SK-MEL-5 (cell line): Measurements from ENCODE around the gene ARAF. TPM values are rescaled to one million over a fixed set of nuclear protein-coding genes. Genes with fewer than 3 reads are reported as not detected.
"Not testable (repeated sequence)": the region's sequence is repeated elsewhere in the genome, so short reads cannot be mapped to it uniquely, and the experiment has no call there.

Experiments used
- DNase-seq: peaks from one replicate; pipeline ENCODE4 v3.0.0-alpha.2; 2016; ENCODE audit warnings: low read depth, low spot score
- in situ Hi-C: cut with HindIII; loops from 2 replicates; pipeline ENCODE4 v1.10.0; 2016; ENCODE audit warnings: low sequenced_read_pairs, high pct_unique_total_duplicates, low pct_unique_long_range_greater_than_20kb
- polyA plus RNA-seq, 2 experiments: library from polyadenylated mRNA; depleted of rRNA; stranded (reverse); fragments of >200 nt; gene quantifications; 2 replicates each; pipeline ENCODE4 v1.2.3, GENCODE V29; 2015
- total RNA-seq: library from RNA; depleted of rRNA; stranded (reverse); fragments of >200 nt; shearing (Covaris generic); gene quantifications from 2 replicates; pipeline ENCODE4 v1.2.3, GENCODE V29; 2014; rRNA removed

Gene ARAF
- total RNA-seq: 14.5 and 20.1 TPM in 2 replicates
- polyA plus RNA-seq (2015; cell fraction: cytosol; rRNA removed): 47.4 and 55.2 TPM in 2 replicates
- 84.2 and 98.9 TPM in 2 replicates for polyA plus RNA-seq (2015; cell fraction: nucleus; rRNA removed)

DNA sequence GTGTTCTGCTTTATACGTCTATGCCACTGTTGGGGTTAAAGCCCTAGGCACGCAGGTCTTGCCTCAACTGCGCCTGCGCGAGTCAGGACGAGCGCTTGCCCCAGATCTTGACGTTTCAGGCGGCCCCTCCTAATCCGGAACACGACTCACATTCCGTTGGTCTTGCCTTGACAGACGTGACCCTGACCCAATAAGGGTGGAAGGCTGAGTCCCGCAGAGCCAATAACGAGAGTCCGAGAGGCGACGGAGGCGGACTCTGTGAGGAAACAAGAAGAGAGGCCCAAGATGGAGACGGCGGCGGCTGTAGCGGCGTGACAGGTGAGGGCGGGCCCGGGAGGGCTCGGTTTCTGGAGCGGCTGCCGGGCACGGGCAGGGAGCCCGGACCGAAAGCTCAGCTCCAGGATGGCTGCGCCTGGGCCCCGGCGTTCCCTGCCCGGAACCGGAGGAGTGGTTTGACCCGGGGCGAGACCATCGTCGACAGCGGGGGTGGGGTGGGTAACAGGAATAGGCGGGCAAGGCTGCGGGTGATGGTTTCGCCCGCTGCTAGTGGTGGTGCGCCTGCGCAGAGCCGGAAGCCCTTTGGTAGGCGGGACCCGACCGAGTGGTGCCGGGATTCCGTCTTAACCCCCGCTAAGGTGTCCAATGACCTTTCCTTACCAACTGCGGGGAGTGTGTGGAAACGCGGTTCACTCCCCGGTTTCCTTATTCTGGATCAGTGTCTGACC lies at the start of gene ARAF:
Gene ARAF (plus strand): TSS at position 272 of the 725 bp plus-strand sequence. CDS start 1,763 bp downstream, outside the sequence.
- in situ Hi-C loops: no loop called here
- DNase-seq: peak; percentile 99

DNA sequence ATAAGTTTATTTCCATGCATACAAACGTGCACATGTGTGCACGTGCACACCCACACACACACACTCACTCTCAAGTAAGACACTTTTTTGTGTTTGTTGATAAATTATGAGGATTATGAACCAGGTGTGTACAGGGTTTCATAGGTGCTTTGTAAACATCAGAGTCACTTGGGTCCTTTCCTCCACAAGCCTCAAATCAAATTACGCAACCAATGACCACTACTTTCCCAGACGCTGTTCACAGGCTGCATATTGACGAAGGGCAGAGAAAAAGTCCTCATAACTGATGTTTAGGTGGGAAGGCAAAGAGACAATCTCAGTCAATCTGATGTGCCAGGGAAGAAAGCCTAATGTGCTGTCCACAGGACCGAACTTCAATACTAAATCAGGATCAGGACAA lies 48.6 kb upstream of the ARAF start:
- in situ Hi-C loops, DNase-seq: not testable (repeated sequence)

DNA sequence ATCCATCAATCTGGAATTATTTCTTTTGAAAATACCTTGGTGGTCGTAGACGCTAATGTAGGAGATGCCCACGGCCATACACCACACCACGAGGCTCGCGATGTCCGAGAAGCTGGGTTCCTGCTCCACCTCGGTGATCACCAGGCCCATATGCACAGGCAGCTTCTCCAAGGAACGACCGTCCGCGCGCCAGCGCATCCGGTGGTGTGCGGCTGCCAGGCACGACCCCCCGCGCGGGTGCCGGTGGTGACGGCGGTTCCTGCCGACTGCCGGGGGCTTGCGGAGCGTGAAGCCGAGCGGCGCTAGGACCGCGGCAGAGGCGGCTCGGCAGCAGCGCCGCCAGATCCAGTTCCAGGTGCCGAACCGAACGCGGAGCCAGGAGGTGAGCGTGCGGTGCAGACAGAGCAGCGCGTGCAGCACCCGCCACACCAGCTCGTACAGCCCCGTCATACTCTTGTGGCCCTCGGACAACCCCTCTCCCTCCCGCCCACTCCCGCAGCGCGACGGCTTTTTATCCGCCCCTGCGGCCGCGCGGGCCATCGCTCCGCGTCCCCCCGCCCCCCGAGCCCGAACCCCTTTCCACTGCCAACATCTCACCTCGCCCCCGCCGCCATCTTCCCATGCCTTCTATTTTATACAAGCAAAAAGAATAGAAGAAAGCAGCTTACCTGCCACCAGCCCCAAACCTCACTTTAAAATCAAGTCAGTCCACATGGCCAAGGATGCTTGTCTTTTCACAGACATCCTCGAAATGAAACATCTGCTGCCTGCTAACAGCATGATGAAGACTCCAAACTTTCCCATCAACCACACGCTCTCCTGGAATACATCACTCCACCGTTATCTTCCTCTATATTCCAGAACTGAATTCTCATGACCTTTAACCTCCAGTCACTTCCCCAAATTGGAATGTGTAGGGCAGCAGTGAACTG lies 47.7 kb upstream of the ARAF start:
- in situ Hi-C loops, DNase-seq: not testable (repeated sequence)

DNA sequence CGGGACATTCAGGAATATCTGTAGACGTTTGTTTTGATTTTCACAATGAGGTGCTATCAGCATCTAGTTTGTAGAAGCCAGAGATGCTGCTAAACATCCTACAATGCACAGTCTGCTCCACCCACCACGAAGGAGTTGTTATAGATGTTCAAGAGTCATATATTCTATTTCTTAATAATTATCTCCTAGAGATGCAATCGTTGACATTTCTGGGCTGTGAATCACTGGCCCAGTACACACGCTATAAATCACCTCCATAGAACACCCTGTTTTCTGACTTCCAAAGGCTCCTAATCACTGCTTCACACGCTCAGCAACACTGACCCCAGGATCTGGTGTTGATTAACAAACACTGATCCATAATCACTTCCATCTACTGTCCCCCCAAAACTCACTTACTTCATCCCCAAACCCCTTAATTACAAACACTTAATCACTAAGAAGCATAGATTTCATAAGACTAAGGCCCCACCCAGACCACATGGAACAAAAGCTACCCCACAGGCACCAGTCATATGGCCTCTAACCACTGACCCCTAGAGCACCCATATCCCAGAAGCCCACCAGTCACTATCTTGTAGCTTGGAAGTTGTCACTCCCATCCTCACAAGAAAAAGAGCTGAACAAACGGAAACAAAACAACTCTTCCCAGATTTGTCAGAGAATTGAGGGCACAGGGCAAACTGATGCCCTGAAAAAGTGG lies 46.3 kb upstream of the ARAF start:
- in situ Hi-C loops: no loop called here
- DNase-seq: no peak

- DNase-seq: no peak
- in situ Hi-C loops: no loop called here
Observed at GRCh38 chrX:47515941-47516665, 44.9 kb upstream of the ARAF start.

- no peak for DNase-seq
- in situ Hi-C loops: no loop called here
Observed at GRCh38 chrX:47518144-47518543, 42.9 kb upstream of the ARAF start.

GRCh38 chrX:47523297-47523696 lies 37.7 kb upstream of the ARAF start:
- in situ Hi-C loops: no loop called here
- DNase-seq: peak; percentile 73

DNA sequence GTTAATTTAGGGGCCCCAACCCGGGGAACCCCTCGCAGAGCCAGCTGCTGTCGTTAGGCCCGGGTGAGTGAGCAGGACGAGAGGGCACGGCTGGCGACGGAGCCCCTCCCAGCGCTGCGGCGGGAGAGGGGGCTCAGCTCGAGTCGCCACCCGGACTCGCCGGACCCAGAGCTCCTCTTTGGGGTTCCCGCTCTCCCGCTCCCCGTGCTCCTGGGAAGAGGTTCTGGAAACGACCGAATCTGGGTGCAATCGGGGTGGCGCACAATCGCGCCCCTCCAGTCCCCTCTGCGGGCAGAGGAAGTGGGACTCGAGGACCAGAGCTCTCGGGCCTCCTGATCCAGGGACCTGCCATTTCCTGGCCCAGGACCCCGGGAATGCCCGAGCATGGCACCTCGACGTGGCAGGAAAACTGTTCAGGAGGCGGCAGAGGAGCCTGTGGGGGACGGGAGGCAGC lies 37.3 kb upstream of the ARAF start:
- DNase-seq: no peak
- in situ Hi-C loops: no loop called here

GRCh38 chrX:47529548-47529947 lies 31.5 kb upstream of the ARAF start:
- in situ Hi-C loops: no loop called here
- DNase-seq: no peak

- in situ Hi-C loops: no loop called here
Observed at GRCh38 chrX:47530049-47530448, 31.0 kb upstream of the ARAF start.

GRCh38 chrX:47539860-47540259 lies 21.1 kb upstream of the ARAF start:
- no peak for DNase-seq
- in situ Hi-C loops: no loop called here

More at GRCh38 chrX:47530049-47530448, 31.0 kb upstream of the ARAF start:
- no peak for DNase-seq

DNA sequence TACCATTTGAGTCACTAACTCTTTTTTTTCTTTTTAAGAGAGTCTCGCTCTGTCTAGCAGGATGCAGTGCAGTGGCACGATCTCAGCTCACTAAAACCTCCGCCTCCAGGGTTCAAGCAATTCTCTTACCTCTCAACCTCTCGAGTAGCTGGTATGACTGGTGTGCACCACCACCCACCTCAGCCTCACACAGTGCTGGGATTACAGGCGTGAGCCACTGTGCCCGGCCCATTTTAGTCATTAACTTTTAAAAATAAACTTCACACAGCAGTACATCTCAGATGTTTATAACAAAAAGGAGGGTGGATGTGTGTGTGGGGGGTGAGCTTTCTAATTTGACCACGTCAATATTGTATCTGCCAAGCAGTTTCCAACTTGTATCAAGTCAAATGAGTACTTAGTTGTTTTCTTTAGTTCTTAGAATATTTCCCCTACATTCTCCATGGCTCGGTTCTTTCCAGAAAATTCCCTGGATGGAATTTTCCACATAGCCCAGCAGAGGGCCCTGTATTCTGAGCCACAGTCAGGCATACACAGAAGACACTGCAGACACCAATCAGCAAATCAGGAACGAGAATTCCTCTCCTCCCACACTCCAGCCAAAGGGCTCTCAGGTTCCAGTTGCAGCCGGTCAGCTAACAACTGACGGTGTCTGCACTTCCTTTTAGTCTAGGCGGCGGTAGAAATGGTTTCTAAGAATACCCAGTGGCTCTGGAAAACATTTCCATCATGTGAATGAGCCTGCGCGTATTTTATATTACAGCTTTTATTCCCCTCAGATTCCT lies 20.1 kb upstream of the ARAF start:
- in situ Hi-C loops: no loop called here
- peak; percentile 93 for DNase-seq

GRCh38 chrX:47543496-47543895 lies 17.5 kb upstream of the ARAF start:
- in situ Hi-C loops: no loop called here
- DNase-seq: no peak

DNA sequence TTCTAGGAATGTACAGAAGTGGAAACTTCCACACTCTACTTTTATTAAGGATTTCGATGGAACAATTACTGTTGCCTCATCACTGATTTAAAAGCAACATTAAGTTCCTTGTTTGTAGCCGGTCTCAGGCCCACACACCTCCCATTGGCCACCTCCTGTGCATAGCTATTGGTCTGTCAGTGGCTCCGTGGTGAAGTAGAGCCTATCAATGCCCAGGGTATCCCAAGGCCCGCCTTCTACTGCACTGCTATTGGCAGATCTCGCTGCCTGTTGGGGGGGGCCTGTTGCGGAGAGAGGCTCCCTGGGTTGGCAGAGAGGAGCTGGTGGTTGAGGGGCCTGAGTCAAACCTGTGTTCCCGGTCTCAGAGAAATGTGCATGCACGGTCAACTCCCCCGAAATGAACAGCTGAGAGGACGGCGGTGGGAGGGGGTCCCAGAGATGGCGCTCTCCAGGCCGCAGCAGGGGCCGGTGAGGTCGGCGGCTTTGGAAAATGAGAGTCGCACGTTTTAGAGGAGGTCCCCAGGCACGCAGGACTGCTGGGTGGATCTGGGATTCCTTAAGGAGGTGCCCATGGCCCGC lies 4.9 kb upstream of the ARAF start:
- DNase-seq: peak; percentile 43
- in situ Hi-C loops: no loop called here

DNA sequence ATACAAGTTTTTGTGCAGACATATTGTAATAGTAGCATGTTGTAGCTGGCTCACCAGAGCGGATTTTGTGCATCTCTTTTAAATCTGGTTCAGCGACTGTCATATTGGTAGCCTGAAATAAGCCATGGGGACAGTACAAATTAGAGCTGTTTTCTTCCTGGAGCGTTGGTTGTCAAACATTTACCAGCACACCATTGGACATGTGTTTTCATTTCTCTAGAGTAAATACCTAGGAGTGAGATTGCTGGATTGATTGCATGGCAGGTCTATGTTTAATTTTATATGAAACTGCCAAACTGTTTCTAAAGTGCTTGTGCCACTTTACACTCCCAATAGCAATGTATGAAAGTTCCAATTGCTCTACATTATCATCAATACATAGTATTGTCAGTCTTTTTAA lies 2.6 kb upstream of the ARAF start:
- no peak for DNase-seq
- in situ Hi-C loops: no loop called here
